HG03520 (cell line): ENCODE data around the gene CRYZ.
"Not testable (repeated sequence)": the region's sequence is repeated elsewhere in the genome, so short reads cannot be mapped to it uniquely, and the experiment has no call there.

Experiments
- ATAC-seq: cut with Tn5 transposase; IDR thresholded peaks from one replicate; pipeline ENCODE4 v1.9.1; 2021; ENCODE audit warnings: mild to moderate bottlenecking, moderate library complexity; ENCODE audit not compliant: unreplicated experiment

The CRYZ gene

GRCh38 chr1:74681851-74682250, 51.0 kb downstream of the CRYZ start:
- ATAC-seq: no peak

GRCh38 chr1:74681449-74681848, 51.4 kb downstream of the CRYZ start:
- peak; percentile 87 for ATAC-seq

DNA sequence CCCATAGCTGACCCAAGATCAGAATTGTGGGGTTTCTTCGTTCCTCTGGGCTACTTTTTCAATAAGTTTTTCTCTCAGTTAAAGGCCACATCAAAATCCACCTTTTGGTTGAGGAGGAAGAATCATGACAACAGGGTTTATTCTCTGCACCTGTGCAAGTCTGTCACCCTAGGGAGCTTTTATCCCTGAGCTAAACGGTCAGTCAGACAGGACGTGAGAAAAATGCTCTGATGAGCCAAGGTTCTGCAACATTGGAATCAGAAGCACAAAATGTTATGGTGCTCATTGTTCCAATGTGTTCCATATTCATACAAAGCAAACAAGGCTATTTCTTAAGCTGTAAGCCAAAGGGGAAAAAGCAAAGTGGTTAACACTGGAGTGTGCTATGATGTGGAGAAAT, 51.8 kb downstream of the CRYZ start:
- peak; percentile 26 for ATAC-seq

DNA sequence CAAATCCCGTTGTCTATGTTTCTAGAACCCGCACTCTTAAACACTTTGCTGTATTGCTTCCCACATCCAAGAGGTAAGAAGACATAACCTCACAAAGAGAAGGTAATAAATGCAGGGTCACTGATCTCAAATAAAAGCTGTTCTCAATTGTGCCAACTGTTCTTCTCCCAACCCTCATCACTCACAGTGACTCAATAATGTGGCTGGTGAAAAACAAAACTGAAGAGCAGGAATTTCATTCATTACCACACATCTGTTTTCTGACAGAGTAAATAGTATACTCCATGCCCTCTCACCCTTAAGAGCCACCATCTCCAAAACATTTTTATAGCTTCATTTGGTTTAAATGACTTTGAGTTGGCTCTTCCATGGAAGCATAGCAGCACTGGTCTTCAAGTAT, 53.0 kb downstream of the CRYZ start:
- ATAC-seq: no peak

DNA sequence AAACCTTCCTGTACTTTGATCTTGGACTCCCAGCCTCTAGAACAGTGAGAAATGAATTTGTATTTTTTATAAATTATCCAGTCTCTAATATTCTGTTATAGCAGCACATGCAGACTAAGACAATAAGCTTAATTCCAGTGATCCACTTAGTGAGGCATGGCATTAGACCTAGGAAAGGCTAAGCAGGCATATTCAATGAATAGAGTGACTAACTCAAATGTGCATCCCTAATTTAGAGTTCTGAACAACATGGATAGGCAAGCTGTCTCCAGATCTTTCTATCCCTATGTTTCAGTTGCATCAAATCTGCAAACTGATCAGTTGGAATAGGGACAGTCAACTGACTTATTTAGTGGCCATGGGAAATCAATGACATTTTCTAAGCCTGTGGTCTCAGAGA, 54.9 kb downstream of the CRYZ start:
- ATAC-seq: no peak

- ATAC-seq: no peak
These were observed 58.4 kb downstream of the CRYZ start for GRCh38 chr1:74674278-74675048.

DNA sequence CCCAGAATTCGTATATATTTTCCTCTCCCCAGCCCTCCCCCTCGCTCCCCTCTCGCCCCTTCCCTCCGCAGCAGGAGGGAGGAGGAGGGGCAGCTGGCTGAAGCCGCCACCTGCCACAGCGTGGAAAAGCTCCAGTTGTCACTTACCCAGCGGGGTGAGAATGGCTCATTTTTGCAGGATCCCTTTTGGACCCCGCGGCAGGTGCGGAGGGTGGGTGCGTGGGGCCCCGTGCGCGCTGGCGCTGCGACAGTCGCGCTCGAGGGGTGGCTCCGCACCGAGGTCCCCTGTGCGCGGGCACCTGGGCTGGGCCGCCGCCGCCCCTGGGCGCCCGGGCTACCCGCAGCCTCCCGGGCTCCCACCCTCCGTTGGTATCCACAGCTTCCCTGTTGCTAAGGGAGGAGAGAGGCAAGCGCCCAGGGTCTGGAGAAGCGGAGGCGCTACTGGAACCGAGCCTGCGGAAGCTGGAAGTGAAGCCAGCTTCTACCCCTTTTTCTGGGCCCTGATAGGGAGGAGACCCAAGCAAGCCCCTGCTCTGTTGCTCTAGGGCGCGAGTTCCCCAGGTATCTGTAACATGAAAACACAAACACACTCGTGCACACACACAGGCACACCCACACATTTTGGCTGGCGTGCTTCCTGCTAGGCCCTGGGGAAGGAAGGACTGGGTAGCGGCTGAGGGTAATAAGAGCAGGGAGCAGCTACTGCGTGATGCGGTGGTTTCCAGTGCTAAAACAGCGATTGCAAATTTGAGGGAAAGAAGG, 59.3 kb downstream of the CRYZ start, which contains the start of gene ERICH3:
TSS of gene ERICH3 (minus strand) at position 442 of the 761 bp plus-strand sequence. CDS start at position 169, 273 bp downstream.
- no peak for ATAC-seq

- ATAC-seq: not testable (repeated sequence)
These were observed 62.0 kb downstream of the CRYZ start for GRCh38 chr1:74670866-74671265.
